ENCODE results near the gene SCN10A. TPM values are rescaled to one million over a fixed set of nuclear protein-coding genes. Genes with fewer than 3 reads are reported as not detected.
A peak's percentile ranks its signal among the peaks of the same experiment; 100 is the strongest.

Gene SCN10A
- total and polyA plus RNA-seq, 9 of the 15 experiments (the other 6 are each of a cell fraction or from before 2014, with no cell fraction given): not detected

DNA sequence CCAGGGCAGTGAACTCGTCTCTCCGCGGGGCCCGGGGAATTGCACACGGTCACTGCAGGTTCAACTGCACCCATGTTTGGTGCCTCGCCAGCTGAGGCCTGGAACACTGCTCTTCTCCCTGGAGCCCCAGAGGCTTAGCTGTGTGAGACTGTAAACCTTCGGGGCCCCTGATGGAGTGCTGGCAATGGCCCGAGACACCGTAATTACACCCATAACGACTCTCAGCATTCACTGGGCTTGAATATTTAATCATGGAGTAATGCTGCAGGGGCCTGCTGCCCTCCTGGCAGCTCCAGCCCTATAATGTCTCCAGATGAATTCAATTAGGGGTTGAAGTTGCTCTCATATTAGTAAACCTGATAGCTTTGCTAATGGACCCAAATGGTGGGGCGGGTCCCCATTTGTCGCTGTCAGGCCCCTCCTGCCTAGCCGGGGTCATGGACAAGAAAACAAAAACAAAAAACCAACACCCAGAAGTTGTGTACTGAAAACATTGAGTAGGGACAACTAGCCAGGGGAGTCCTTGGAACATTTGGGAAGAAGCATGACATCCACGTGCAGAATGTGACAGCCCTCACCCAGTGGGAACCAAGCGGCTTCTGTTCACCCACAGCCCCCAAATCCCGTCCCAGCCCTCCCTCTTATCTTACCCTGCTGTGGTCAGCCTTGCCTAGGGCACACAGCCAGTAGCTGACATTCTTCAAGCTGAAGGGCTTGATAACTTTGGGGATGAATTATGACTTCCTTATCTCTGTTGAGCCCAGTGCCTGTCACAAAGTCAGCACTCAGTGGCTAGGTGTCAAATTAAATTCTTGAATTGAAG, 92.2 kb downstream of the SCN10A start (continued):
- TF ChIP-seq, protein P1, sequence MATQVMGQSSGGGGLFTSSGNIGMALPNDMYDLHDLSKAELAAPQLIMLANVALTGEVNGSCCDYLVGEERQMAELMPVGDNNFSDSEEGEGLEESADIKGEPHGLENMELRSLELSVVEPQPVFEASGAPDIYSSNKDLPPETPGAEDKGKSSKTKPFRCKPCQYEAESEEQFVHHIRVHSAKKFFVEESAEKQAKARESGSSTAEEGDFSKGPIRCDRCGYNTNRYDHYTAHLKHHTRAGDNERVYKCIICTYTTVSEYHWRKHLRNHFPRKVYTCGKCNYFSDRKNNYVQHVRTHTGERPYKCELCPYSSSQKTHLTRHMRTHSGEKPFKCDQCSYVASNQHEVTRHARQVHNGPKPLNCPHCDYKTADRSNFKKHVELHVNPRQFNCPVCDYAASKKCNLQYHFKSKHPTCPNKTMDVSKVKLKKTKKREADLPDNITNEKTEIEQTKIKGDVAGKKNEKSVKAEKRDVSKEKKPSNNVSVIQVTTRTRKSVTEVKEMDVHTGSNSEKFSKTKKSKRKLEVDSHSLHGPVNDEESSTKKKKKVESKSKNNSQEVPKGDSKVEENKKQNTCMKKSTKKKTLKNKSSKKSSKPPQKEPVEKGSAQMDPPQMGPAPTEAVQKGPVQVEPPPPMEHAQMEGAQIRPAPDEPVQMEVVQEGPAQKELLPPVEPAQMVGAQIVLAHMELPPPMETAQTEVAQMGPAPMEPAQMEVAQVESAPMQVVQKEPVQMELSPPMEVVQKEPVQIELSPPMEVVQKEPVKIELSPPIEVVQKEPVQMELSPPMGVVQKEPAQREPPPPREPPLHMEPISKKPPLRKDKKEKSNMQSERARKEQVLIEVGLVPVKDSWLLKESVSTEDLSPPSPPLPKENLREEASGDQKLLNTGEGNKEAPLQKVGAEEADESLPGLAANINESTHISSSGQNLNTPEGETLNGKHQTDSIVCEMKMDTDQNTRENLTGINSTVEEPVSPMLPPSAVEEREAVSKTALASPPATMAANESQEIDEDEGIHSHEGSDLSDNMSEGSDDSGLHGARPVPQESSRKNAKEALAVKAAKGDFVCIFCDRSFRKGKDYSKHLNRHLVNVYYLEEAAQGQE (IDR thresholded peaks at IDR 0.05; ENCODE audit: borderline replicate concordance): peak; percentile 47; the same call in 1 of the 2 replicates
- TF ChIP-seq, protein P1 (CRISPR knock-in tag; IDR thresholded peaks at IDR 0.05; ENCODE audit: low read depth): no peak
- TF ChIP-seq, protein P2, sequence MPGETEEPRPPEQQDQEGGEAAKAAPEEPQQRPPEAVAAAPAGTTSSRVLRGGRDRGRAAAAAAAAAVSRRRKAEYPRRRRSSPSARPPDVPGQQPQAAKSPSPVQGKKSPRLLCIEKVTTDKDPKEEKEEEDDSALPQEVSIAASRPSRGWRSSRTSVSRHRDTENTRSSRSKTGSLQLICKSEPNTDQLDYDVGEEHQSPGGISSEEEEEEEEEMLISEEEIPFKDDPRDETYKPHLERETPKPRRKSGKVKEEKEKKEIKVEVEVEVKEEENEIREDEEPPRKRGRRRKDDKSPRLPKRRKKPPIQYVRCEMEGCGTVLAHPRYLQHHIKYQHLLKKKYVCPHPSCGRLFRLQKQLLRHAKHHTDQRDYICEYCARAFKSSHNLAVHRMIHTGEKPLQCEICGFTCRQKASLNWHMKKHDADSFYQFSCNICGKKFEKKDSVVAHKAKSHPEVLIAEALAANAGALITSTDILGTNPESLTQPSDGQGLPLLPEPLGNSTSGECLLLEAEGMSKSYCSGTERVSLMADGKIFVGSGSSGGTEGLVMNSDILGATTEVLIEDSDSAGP (CRISPR knock-in tag; IDR thresholded peaks at IDR 0.05): no peak
- TF ChIP-seq BCLAF1 (IDR thresholded peaks at IDR 0.05; ENCODE audit: borderline replicate concordance in 1 of 2, control insufficient read depth in 1 of 2, low read depth in 2 of 2, low read length in 1 of 2): 0 out of 4 replicates have a peak, but pooled peaks of 1 of the 2 experiments have one; percentile 15
- TF ChIP-seq GMEB1 (CRISPR knock-in tag; IDR thresholded peaks at IDR 0.05): no peak
- TF ChIP-seq, protein P3, sequence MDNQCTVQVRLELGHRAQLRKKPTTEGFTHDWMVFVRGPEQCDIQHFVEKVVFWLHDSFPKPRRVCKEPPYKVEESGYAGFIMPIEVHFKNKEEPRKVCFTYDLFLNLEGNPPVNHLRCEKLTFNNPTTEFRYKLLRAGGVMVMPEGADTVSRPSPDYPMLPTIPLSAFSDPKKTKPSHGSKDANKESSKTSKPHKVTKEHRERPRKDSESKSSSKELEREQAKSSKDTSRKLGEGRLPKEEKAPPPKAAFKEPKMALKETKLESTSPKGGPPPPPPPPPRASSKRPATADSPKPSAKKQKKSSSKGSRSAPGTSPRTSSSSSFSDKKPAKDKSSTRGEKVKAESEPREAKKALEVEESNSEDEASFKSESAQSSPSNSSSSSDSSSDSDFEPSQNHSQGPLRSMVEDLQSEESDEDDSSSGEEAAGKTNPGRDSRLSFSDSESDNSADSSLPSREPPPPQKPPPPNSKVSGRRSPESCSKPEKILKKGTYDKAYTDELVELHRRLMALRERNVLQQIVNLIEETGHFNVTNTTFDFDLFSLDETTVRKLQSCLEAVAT (IDR thresholded peaks at IDR 0.05): peak in 1 of 2 experiments; percentile 96; a peak in 2 of 4 replicates
- no peak for TF ChIP-seq DIDO1 (tag; IDR thresholded peaks at IDR 0.05; ENCODE audit: low read depth)
- peak; percentile 91 for TF ChIP-seq GATAD2B (IDR thresholded peaks at IDR 0.05; ENCODE audit: borderline replicate concordance)
- TF ChIP-seq HDAC3 (IDR thresholded peaks at IDR 0.05; ENCODE audit: borderline replicate concordance, partially characterized antibody): peak; percentile 92
